Colonic mucosa (tissue), 4 donors: ENCODE data around the gene POU2AF1. TPM values are rescaled to one million over a fixed set of nuclear protein-coding genes. Genes with fewer than 3 reads are reported as not detected.

Experiments
- DNase-seq: peaks from one replicate; pipeline ENCODE4 v3.0.0-alpha.2; 2020
- H3K27ac ChIP-seq: fragments of 200-600 bp; one replicate; pipeline ENCODE4 v1.8.0; 2021
- H3K27me3 ChIP-seq: fragments of 200-600 bp; one replicate; pipeline ENCODE4 v1.8.0; 2021
- H3K36me3 ChIP-seq: fragments of 200-600 bp; one replicate; pipeline ENCODE4 v1.8.0; 2021
- H3K4me1 ChIP-seq: fragments of 200-600 bp; one replicate; pipeline ENCODE4 v1.8.0; 2021; ENCODE audit warnings: mild to moderate bottlenecking
- H3K4me3 ChIP-seq: fragments of 200-600 bp; one replicate; pipeline ENCODE4 v1.8.0; 2021
- H3K9ac ChIP-seq, 2 donors: one replicate each; pipeline ENCODE4 v1.7.0; 2013; ENCODE audit warnings: control low read depth in 2 of 2, low read depth in 2 of 2, low read length in 2 of 2
- H3K9me3 ChIP-seq: fragments of 200-600 bp; one replicate; pipeline ENCODE4 v1.8.0; 2021
- CTCF ChIP-seq: fragments of 200-600 bp; IDR thresholded peaks from one replicate; pipeline ENCODE4 v1.8.0; 2022; ENCODE audit warnings: antibody characterized with exemption, mild to moderate bottlenecking
- intact Hi-C: fragments of 100-400 bp; cut with DNase I; formaldehyde crosslinking; loops from one replicate; pipeline ENCODE4 v1.14.1; 2022
- total RNA-seq, 2 donors: library from RNA; stranded (reverse); fragmentation: NEBNext Ultra II Directional in 1 of 2; extraction: Animal tissue kit (Norgen Biotek cat#: 25700) in 1 of 2; gene quantifications; one replicate each; pipeline ENCODE4 v1.2.1, GENCODE V29; 2021
- donor health status: healthy.
- donor health status: DM: no; HTN: no; CAD: no.
- donor health status: DM: no; HTN: no; CAD: no.

The POU2AF1 gene
- total RNA-seq, 2 donors from 2014 or later, result 3.1 to 3.7 TPM

GRCh38 chr11:111413849-111414248 is 34.8 kb upstream of the POU2AF1 start:
- intact Hi-C loops, result no loop called here
- no peak for DNase-seq
- H3K27me3 ChIP-seq, result no peaks in the 10 kb centered on the region
- no peaks in the 10 kb centered on the region for H3K9me3 ChIP-seq
- H3K36me3 ChIP-seq, result no peaks in the 10 kb centered on the region
- no peak overlapping the region for H3K4me3 ChIP-seq
- H3K27ac ChIP-seq, result no peak overlapping the region
- no peaks in the 10 kb centered on the region for H3K4me1 ChIP-seq
- no peak overlapping the region for H3K9ac ChIP-seq
- no peak for TF ChIP-seq CTCF

GRCh38 chr11:111412293-111412692 is 33.2 kb upstream of the POU2AF1 start:
- H3K9me3 ChIP-seq, result no peaks in the 10 kb centered on the region
- intact Hi-C loops, result no loop called here
- H3K27me3 ChIP-seq, result no peaks in the 10 kb centered on the region
- no peak overlapping the region for H3K27ac ChIP-seq
- no peak overlapping the region for H3K4me3 ChIP-seq
- H3K9ac ChIP-seq, result no peak overlapping the region
- no peak for DNase-seq
- H3K4me1 ChIP-seq, result no peaks in the 10 kb centered on the region
- no peaks in the 10 kb centered on the region for H3K36me3 ChIP-seq
- TF ChIP-seq CTCF, result no peak

- no peak overlapping the region for H3K9ac ChIP-seq
- intact Hi-C loops, result no loop called here
- no peaks in the 10 kb centered on the region for H3K36me3 ChIP-seq
- H3K4me1 ChIP-seq, result no peaks in the 10 kb centered on the region
- H3K27me3 ChIP-seq, result no peaks in the 10 kb centered on the region
- TF ChIP-seq CTCF, result no peak
- no peak for DNase-seq
- no peaks in the 10 kb centered on the region for H3K9me3 ChIP-seq
- no peak overlapping the region for H3K27ac ChIP-seq
- H3K4me3 ChIP-seq, result no peak overlapping the region
Measured at GRCh38 chr11:111411456-111411855, 32.4 kb upstream of the POU2AF1 start.

GRCh38 chr11:111410951-111411350 is 31.9 kb upstream of the POU2AF1 start:
- intact Hi-C loops, result no loop called here
- TF ChIP-seq CTCF, result no peak

GRCh38 chr11:111409915-111410314 is 30.8 kb upstream of the POU2AF1 start:
- Histone ChIP-seq H3K4me3 (no peak overlapping the region), H3K27me3 (no peaks in the 10 kb centered on the region), H3K4me1 (no peaks in the 10 kb centered on the region), H3K9me3 (no peaks in the 10 kb centered on the region), H3K36me3 (no peaks in the 10 kb centered on the region), H3K9ac (no peak overlapping the region), H3K27ac (no peak overlapping the region)
- intact Hi-C loops, result no loop called here
- DNase-seq, result no peak
- no peak for TF ChIP-seq CTCF

More at GRCh38 chr11:111410951-111411350, 31.9 kb upstream of the POU2AF1 start:
- H3K9me3 ChIP-seq, result no peaks in the 10 kb centered on the region
- H3K27me3 ChIP-seq, result no peaks in the 10 kb centered on the region
- no peak overlapping the region for H3K9ac ChIP-seq
- H3K4me1 ChIP-seq, result no peaks in the 10 kb centered on the region
- no peak for DNase-seq
- no peak overlapping the region for H3K4me3 ChIP-seq
- H3K36me3 ChIP-seq, result no peaks in the 10 kb centered on the region
- no peak overlapping the region for H3K27ac ChIP-seq
